HCT116 (cell line): Measurements from ENCODE around the gene IGF2BP3. TPM values are rescaled to one million over a fixed set of nuclear protein-coding genes. Genes with fewer than 3 reads are reported as not detected.

Source experiments
- ATAC-seq: fragments of 200-7000 bp; cut with Tn5 transposase; 2 replicates; pipeline ENCODE4 v1.9.1; 2020; ENCODE audit warnings: mild to moderate bottlenecking, moderate library complexity
- BruUV-seq: library from RNA; stranded (reverse); fragments of 400-500 nt; replicated peaks from 2 replicates; lab custom pipeline; 2021; lab: Mats Ljungman, UMichigan
- CTCF ChIA-PET: fragments of 300-600 bp; sonication (Branson Sonifier 250); formaldehyde crosslinking; loops from one replicate; lab custom pipeline; 2021; ENCODE audit warnings: antibody characterized with exemption; lab: Charles Lee
- POLR2A ChIA-PET: fragments of 300-600, 350-600 bp; sonication (Branson Sonifier 250); formaldehyde crosslinking; loops from one replicate; lab custom pipeline; 2021; ENCODE audit warnings: antibody characterized with exemption; lab: Charles Lee
- RAD21 ChIA-PET, 2 experiments: fragments of 300-600 bp; sonication (Branson Sonifier 250); formaldehyde crosslinking; loops; one replicate each; lab custom pipeline; 2023; ENCODE audit warnings: low total read pairs in 2 of 2; ENCODE audit not compliant: uncharacterized antibody in 2 of 2, unreplicated experiment in 2 of 2, low non-redundant PET in 1 of 2; lab: Charles Lee
- DNase-seq: peaks from one replicate; pipeline ENCODE4 v3.0.0-alpha.2; 2010; ENCODE audit warnings: low read depth, low spot score
- H2AFZ ChIP-seq: fragments of 200-600 bp; shearing (Covaris generic), sonication (generic); 2 replicates; pipeline ENCODE4 v1.6.1; 2017; ENCODE audit warnings: low read depth, mixed run types, mixed read lengths, antibody characterized with exemption, low read length; ENCODE audit not compliant: poor library complexity, severe bottlenecking
- H3K27ac ChIP-seq: 2 replicates; pipeline ENCODE4 v1.5.1; 2012; ENCODE audit warnings: low read depth, low read length
- H3K27me3 ChIP-seq: fragments of 200-600 bp; sonication (generic); 2 replicates; pipeline ENCODE4 v1.6.1; 2016; ENCODE audit warnings: mixed run types, low read length, mixed read lengths; ENCODE audit not compliant: insufficient read depth
- H3K36me3 ChIP-seq, 2 experiments: fragments of 200-500 bp in 1 of 2; fragments of 200-600 bp in 1 of 2; sonication (Bioruptor generic) in 1 of 2; sonication (generic) in 1 of 2; 2 replicates each; pipeline versions ENCODE4 v1.5.1 to v1.6.1; 2014 to 2016; ENCODE audit warnings: low read length in 2 of 2, inconsistent platforms in 1 of 2, mixed read lengths in 1 of 2, mixed run types in 1 of 2; ENCODE audit not compliant: insufficient read depth in 2 of 2, control insufficient read depth in 1 of 2
- H3K4me1 ChIP-seq, 2 experiments: fragments of 200-600 bp in 1 of 2; sonication (generic) in 1 of 2; 2 replicates each; pipeline versions ENCODE4 v1.5.1 to v1.6.1; 2012 to 2017; ENCODE audit warnings: low read length in 2 of 2, inconsistent platforms in 1 of 2, mild to moderate bottlenecking in 1 of 2, mixed read lengths in 1 of 2, mixed run types in 1 of 2, moderate library complexity in 1 of 2; ENCODE audit not compliant: insufficient read depth in 2 of 2, control insufficient read depth in 1 of 2
- H3K4me2 ChIP-seq: fragments of 200-600 bp; sonication (generic); 2 replicates; pipeline ENCODE4 v1.6.1; 2017; ENCODE audit warnings: mixed run types, low read length, mixed read lengths
- H3K4me3 ChIP-seq, 2 experiments: fragments of 200-600 bp in 1 of 2; sonication (generic) in 1 of 2; replicated peaks in 1 of 2; 2 replicates each; pipeline ENCODE4 v1.5.1; 2011 to 2016; ENCODE audit warnings: low read length in 2 of 2, control low read depth in 1 of 2, low read depth in 1 of 2, mild to moderate bottlenecking in 1 of 2, mixed read lengths in 1 of 2, mixed run types in 1 of 2
- H3K79me2 ChIP-seq: fragments of 200-600 bp; sonication (generic); 2 replicates; pipeline ENCODE4 v1.6.1; 2017; ENCODE audit warnings: mild to moderate bottlenecking, mixed run types, low read length, moderate library complexity, mixed read lengths; ENCODE audit not compliant: insufficient read depth
- H3K9ac ChIP-seq: fragments of 200-600 bp; sonication (generic); 2 replicates; pipeline ENCODE4 v1.6.1; 2016; ENCODE audit warnings: low read length, mixed read lengths
- H3K9me2 ChIP-seq: fragments of 200-600 bp; sonication (generic), shearing (Covaris generic); 2 replicates; pipeline ENCODE4 v1.6.1; 2017; ENCODE audit warnings: mixed run types, mild to moderate bottlenecking, moderate library complexity; ENCODE audit not compliant: insufficient read depth
- H3K9me3 ChIP-seq, 2 experiments: fragments of 200-500 bp in 1 of 2; fragments of 200-600 bp in 1 of 2; sonication (Bioruptor generic) in 1 of 2; sonication (generic) in 1 of 2; 2 replicates each; pipeline ENCODE4 v1.6.1; 2014 to 2017; ENCODE audit warnings: low read length in 2 of 2, mixed read lengths in 2 of 2, inconsistent platforms in 1 of 2, low read depth in 1 of 2, mild to moderate bottlenecking in 1 of 2, mixed run types in 1 of 2, moderate library complexity in 1 of 2; ENCODE audit not compliant: control insufficient read depth in 1 of 2, insufficient read depth in 1 of 2
- H4K20me1 ChIP-seq: fragments of 200-600 bp; sonication (generic), shearing (Covaris generic); 2 replicates; pipeline ENCODE4 v1.6.1; 2017; ENCODE audit warnings: mixed run types, mild to moderate bottlenecking, moderate library complexity; ENCODE audit not compliant: insufficient read depth
- CBX3 ChIP-seq: IDR thresholded peaks from 2 replicates; pipeline ENCODE4 v1.6.1; 2012; ENCODE audit warnings: low read depth
- POLR2A ChIP-seq: IDR thresholded peaks from 2 replicates; pipeline ENCODE4 v1.7.0; 2011; ENCODE audit warnings: borderline replicate concordance; ENCODE audit not compliant: insufficient read depth, insufficient read length; ENCODE audit errors: extremely low read depth
- RAD21 ChIP-seq: IDR thresholded peaks from 2 replicates; pipeline ENCODE4 v1.6.1; 2012; ENCODE audit warnings: low read depth, mild to moderate bottlenecking
- TCF7L2 ChIP-seq: IDR thresholded peaks from 2 replicates; pipeline ENCODE4 v1.7.0; 2011; ENCODE audit warnings: borderline replicate concordance, inconsistent platforms; ENCODE audit not compliant: insufficient read depth, insufficient read length; ENCODE audit errors: extremely low read depth
- intact Hi-C: fragments of 100-400 bp; cut with micrococcal nuclease; formaldehyde crosslinking; loops from 2 replicates; pipeline ENCODE4 v1.10.0; 2022
- total RNA-seq: library from RNA; stranded (reverse); gene quantifications from one replicate; pipeline ENCODE4 v1.2.1, GENCODE V29; 2021; ENCODE audit not compliant: unreplicated experiment
- TF ChIP-seq, protein P1 (sequence below), 3 experiments: fragments of 200-600 bp in 1 of 3; sonication (generic) in 1 of 3; IDR thresholded peaks in 2 of 3; conservative IDR thresholded peaks in 1 of 3; 2 replicates each; pipeline ENCODE4 v1.5.1; 2012 to 2017; ENCODE audit warnings: low read depth in 2 of 3, low read length in 2 of 3, antibody characterized with exemption in 1 of 3, borderline replicate concordance in 1 of 3, control low read depth in 1 of 3, mild to moderate bottlenecking in 1 of 3, mixed read lengths in 1 of 3, mixed run types in 1 of 3, moderate library complexity in 1 of 3; ENCODE audit not compliant: insufficient read depth in 1 of 3
- TF ChIP-seq, protein P2 (sequence below): IDR thresholded peaks from 2 replicates; pipeline ENCODE4 v1.6.1; 2012; ENCODE audit warnings: low read depth

IGF2BP3 gene
- total RNA-seq, 1 experiment from 2014 or later: 79.1 TPM

DNA sequence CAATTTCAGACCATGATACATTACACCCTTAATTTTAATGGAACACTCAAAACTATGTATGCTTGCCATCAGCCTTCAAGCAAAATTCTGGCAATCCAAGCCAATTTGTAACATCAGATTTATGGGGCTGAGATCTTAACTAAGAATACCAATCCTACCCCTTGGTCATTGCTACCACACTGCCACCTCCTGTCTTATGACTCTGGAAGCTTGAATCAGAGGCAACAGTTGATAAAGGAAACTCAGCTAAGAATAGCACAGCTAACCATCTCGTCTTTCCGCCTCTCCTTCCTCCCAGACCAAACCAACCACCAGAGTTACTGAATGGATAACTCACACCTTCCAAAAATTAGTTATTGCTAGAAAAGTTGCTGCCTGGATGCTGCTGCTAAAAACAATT, 7.4 kb downstream of the IGF2BP3 start:
- Histone ChIP-seq H3K36me3 (peaks cover 18 to 19% of the 10 kb centered on the region in 2 experiments), H3K9me2 (no peaks in the 10 kb centered on the region), H3K27me3 (no peaks in the 10 kb centered on the region), H2AFZ (no peak overlapping the region), H3K4me2 (peak overlapping the region; percentile 5; the same call in 1 of the 2 replicates), H3K79me2 (peaks cover 100% of the 10 kb centered on the region), H3K9ac (no peak overlapping the region), H3K4me1 (peaks cover 44 to 49% of the 10 kb centered on the region in 2 experiments), H3K4me3 (no peak overlapping the region), H3K9me3 (no peaks in the 10 kb centered on the region), H4K20me1 (peaks cover 12% of the 10 kb centered on the region; the same call in 1 of the 2 replicates), H3K27ac (no peak overlapping the region)
- intact Hi-C loops: loop anchor here (2.0 kb wide), 1 partner anchor 106 kb away; no protein-coding TSS in a partner anchor
- TF ChIP-seq TCF7L2 (no peak), CBX3 (0 out of 2 replicates have a peak, but pooled peaks have one; percentile 24), RAD21 (peak; percentile 57), POLR2A (no peak)
- TF ChIP-seq, protein P1, sequence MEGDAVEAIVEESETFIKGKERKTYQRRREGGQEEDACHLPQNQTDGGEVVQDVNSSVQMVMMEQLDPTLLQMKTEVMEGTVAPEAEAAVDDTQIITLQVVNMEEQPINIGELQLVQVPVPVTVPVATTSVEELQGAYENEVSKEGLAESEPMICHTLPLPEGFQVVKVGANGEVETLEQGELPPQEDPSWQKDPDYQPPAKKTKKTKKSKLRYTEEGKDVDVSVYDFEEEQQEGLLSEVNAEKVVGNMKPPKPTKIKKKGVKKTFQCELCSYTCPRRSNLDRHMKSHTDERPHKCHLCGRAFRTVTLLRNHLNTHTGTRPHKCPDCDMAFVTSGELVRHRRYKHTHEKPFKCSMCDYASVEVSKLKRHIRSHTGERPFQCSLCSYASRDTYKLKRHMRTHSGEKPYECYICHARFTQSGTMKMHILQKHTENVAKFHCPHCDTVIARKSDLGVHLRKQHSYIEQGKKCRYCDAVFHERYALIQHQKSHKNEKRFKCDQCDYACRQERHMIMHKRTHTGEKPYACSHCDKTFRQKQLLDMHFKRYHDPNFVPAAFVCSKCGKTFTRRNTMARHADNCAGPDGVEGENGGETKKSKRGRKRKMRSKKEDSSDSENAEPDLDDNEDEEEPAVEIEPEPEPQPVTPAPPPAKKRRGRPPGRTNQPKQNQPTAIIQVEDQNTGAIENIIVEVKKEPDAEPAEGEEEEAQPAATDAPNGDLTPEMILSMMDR (IDR thresholded peaks at IDR 0.05 in 2 of 3, conservative IDR thresholded peaks at IDR 0.05 in 1 of 3; ENCODE audit: borderline replicate concordance in 1 of 3, insufficient read depth in 1 of 3, low read depth in 2 of 3, low read length in 2 of 3): peak; percentile 12 to 45 (median 17); a peak in 3 of 6 replicates
- TF ChIP-seq, protein P2, sequence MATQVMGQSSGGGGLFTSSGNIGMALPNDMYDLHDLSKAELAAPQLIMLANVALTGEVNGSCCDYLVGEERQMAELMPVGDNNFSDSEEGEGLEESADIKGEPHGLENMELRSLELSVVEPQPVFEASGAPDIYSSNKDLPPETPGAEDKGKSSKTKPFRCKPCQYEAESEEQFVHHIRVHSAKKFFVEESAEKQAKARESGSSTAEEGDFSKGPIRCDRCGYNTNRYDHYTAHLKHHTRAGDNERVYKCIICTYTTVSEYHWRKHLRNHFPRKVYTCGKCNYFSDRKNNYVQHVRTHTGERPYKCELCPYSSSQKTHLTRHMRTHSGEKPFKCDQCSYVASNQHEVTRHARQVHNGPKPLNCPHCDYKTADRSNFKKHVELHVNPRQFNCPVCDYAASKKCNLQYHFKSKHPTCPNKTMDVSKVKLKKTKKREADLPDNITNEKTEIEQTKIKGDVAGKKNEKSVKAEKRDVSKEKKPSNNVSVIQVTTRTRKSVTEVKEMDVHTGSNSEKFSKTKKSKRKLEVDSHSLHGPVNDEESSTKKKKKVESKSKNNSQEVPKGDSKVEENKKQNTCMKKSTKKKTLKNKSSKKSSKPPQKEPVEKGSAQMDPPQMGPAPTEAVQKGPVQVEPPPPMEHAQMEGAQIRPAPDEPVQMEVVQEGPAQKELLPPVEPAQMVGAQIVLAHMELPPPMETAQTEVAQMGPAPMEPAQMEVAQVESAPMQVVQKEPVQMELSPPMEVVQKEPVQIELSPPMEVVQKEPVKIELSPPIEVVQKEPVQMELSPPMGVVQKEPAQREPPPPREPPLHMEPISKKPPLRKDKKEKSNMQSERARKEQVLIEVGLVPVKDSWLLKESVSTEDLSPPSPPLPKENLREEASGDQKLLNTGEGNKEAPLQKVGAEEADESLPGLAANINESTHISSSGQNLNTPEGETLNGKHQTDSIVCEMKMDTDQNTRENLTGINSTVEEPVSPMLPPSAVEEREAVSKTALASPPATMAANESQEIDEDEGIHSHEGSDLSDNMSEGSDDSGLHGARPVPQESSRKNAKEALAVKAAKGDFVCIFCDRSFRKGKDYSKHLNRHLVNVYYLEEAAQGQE: no peak
- ChIA-PET RAD21 (no interaction called here), CTCF (interaction anchor here (2.3 kb wide), 1 partner anchor 190 kb away, joined by 8 read pairs; no protein-coding TSS in a partner anchor), POLR2A (interaction anchor here (1.0 kb wide), 1 partner anchor 61 kb away, joined by 4 read pairs; no protein-coding TSS in a partner anchor)
- no TSS peak for BruUV-seq
- ATAC-seq (no peak), DNase-seq (no peak)
